NB4 (cell line): ENCODE data around the gene STAB1.
A peak's percentile ranks its signal among the peaks of the same experiment; 100 is the strongest.

Experiments
- DNase-seq: peaks from one replicate; pipeline ENCODE4 v3.0.0; 2010; ENCODE audit warnings: low read depth
- H3K4me3 ChIP-seq: one replicate; pipeline ENCODE4 v1.5.1; 2011; ENCODE audit warnings: mild to moderate bottlenecking, low read depth, low read length, moderate library complexity
- MYC ChIP-seq: IDR thresholded peaks from 2 replicates; pipeline ENCODE4 v1.6.1; 2011; ENCODE audit warnings: low read depth, low read length
- POLR2A ChIP-seq: IDR thresholded peaks from 2 replicates; pipeline ENCODE4 v1.6.1; 2011; ENCODE audit warnings: mild to moderate bottlenecking; ENCODE audit not compliant: insufficient read length; ENCODE audit errors: extremely low read depth
- TF ChIP-seq, protein P1 (sequence below): IDR thresholded peaks from 2 replicates; pipeline ENCODE4 v1.6.1; 2011; ENCODE audit warnings: low read depth, low read length
- TF ChIP-seq, protein P2 (sequence below): IDR thresholded peaks from one replicate; pipeline ENCODE4 v1.5.1; 2012; ENCODE audit warnings: low read depth, low read length

STAB1 gene

GRCh38 chr3:52488746-52489145 lies 6.4 kb upstream of the STAB1 start:
- no peak overlapping the region for H3K4me3 ChIP-seq
- TF ChIP-seq, protein P1, sequence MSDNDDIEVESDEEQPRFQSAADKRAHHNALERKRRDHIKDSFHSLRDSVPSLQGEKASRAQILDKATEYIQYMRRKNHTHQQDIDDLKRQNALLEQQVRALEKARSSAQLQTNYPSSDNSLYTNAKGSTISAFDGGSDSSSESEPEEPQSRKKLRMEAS = no peak
- TF ChIP-seq, protein P2, sequence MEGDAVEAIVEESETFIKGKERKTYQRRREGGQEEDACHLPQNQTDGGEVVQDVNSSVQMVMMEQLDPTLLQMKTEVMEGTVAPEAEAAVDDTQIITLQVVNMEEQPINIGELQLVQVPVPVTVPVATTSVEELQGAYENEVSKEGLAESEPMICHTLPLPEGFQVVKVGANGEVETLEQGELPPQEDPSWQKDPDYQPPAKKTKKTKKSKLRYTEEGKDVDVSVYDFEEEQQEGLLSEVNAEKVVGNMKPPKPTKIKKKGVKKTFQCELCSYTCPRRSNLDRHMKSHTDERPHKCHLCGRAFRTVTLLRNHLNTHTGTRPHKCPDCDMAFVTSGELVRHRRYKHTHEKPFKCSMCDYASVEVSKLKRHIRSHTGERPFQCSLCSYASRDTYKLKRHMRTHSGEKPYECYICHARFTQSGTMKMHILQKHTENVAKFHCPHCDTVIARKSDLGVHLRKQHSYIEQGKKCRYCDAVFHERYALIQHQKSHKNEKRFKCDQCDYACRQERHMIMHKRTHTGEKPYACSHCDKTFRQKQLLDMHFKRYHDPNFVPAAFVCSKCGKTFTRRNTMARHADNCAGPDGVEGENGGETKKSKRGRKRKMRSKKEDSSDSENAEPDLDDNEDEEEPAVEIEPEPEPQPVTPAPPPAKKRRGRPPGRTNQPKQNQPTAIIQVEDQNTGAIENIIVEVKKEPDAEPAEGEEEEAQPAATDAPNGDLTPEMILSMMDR = no peak
- no peak for TF ChIP-seq POLR2A
- TF ChIP-seq MYC = no peak
- no peak for DNase-seq

- no peak for DNase-seq
- TF ChIP-seq POLR2A = no peak
- TF ChIP-seq, protein P2 = no peak
- no peak overlapping the region for H3K4me3 ChIP-seq
Measured at GRCh38 chr3:52489453-52489852, 5.7 kb upstream of the STAB1 start.

GRCh38 chr3:52490035-52490938 lies 4.9 kb upstream of the STAB1 start:
- TF ChIP-seq, protein P1 = no peak
- TF ChIP-seq, protein P2 = no peak
- TF ChIP-seq POLR2A = no peak
- no peak for TF ChIP-seq MYC
- no peak overlapping the region for H3K4me3 ChIP-seq
- DNase-seq = no peak

DNA sequence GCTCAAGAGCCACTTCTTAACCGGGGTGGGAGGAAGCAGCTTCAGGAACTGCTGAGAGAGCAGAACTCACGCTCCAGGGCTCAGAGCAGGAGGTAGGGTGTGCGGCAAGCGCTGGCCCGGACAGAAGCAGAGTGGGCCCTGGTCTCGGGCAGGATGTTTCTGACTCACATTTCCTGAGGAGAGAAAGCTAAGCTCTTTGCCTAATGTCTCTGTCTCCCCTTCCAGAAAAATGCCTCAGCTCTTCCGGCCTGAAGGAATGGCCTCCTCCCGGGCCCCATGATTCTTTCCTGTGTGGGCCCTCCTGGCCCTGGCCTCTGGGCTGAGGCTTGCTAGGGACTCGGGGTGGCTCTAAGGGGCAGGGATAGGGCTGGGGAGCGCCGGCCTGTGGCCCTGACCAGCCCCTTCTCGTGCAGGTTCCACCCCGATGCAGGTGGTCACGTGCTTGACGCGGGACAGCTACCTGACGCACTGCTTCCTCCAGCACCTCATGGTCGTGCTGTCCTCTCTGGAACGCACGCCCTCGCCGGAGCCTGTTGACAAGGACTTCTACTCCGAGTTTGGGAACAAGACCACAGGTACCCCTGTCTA lies 4.1 kb upstream of the STAB1 start:
- TF ChIP-seq, protein P1 = no peak
- no peak for TF ChIP-seq POLR2A
- no peak for TF ChIP-seq MYC
- TF ChIP-seq, protein P2 = no peak

GRCh38 chr3:52492059-52492458 lies 3.1 kb upstream of the STAB1 start:
- TF ChIP-seq POLR2A (no peak), MYC (no peak)
- TF ChIP-seq, protein P1 = no peak
- TF ChIP-seq, protein P2 = no peak
- H3K4me3 ChIP-seq = no peak overlapping the region
- DNase-seq = no peak

More for the DNA sequence above, 4.1 kb upstream of the STAB1 start:
- no peak overlapping the region for H3K4me3 ChIP-seq
- peak; percentile 36 for DNase-seq
